ENCODE results near the gene IRS1. TPM values are rescaled to one million over a fixed set of nuclear protein-coding genes. Genes with fewer than 3 reads are reported as not detected.

Gene IRS1
- total RNA-seq, 1 donor from 2014 or later: 25.3 TPM

DNA sequence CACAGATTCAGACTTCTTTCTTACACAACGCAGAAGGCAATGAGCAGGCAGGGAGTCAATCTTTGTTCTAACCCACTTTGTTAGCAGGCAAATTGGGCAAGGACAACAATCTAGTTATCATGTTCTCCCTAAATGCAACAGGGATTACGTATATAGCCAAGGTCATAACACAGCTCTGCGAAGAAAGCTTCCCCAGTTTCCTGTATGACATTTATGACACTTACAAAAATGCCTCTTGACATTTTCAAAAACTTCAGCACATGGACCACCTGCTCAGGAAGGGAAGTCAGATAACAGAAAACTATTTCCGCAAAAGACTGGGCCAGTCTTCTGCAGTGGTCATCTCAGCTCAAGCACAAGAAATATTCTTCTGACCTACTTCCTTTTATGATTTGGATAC is 106.1 kb downstream of the IRS1 start:
- no peak for DNase-seq (ENCODE audit: low spot score)
- ATAC-seq: no peak

DNA sequence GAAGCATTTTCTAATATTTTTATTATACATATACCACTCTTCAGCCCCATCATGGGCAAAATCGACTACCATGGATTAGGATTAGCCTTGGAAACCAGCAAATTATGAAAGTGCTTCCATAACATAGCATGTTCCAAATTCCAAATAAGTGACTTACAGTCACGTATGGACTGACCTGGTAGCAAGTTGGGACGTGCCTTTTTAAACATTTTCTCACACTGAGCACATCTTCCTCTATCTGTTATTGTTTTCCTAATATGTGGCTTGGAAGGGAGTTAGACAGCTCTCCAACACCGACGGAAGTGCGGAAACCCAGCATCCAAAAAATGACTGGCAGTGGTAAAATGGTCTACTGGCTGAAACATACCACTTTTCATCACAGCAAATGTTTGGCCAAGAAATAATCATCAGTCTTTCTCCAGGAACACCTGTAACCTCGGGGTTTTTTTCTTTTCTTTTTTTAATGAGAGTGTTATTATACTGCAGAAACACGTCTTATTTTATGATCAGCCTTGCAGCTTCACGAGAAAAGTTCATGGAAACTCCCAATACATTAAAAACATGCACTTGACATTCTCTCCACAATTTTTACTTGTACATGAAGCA is 107.0 kb downstream of the IRS1 start:
- no peak for ATAC-seq
- no peak for DNase-seq (ENCODE audit: low spot score)

DNA sequence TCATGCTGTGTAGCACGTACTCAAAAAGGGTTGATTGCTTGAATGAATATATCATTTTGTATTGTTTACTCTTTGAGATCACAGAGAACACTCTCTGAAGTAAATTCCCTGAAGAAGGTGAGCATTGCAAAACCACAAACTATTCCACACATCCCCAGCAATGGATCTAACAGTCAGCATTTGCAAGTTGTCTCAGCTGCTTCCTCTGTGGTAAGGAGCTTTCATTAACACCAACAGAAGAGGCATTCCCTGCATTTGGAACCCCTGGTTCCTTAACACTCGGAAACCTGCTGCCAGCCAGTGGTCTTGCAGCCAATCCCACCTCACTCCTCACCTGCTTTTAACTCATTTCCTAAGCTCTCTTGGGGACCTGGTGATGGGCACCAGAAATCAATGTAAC is 108.4 kb downstream of the IRS1 start:
- DNase-seq (ENCODE audit: low spot score): no peak
- ATAC-seq: no peak

DNA sequence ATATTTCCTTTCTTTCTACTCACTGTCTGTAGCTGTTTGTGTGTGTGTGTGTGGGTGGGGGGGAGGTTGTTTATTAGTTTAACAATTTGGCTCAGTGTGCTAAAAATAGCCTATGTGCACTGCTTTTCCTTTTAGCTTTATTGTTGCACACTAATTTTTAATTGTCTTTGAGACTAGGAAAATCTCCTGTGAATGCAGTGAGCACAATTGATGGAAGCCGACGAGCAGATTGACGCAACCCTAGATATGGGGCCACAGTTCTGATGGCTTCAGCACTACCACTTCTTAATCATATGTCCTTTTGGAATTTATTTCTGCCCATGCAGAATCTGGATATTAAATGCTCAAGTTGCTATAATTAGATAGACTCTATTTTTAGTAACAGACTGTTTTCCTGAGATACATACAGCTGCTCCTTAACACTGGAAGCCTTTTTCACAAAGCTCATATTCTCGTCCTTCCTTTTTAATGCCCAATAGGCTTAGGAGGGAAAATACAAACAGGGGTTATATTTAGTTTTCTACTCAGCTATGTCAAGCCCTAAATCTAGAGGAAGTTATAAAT is 109.1 kb downstream of the IRS1 start:
- no peak for ATAC-seq

DNA sequence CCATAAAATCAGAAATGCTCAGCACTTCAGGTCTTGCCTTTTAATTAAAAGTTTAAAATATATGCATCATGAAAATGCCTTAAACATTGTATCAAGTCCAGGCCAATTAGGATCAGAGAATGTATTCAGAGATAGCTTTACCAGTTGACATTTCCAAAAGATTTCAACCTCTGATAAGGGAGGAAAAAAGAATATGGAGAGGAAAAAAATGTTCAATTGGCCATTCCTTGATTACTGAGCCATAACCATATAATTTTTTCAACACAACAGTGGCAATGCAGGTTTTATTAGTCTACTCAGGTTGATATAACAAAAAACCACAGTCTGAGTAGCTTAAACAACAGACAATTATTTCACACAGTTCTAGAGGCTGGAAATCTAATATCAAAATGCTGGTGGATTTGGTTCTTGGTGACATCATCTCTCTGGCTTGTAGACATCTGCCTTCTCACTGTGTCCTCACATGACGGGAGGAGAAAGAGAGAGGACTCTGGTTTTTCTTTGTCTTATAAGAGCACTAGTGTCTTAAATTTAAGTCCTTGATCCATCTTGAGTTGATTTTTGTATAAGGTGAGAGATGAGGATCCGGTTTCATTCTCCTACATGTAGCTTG is 111.9 kb downstream of the IRS1 start:
- ATAC-seq (no peak), DNase-seq (ENCODE audit: low spot score) (no peak)

More for the DNA sequence above, 109.1 kb downstream of the IRS1 start:
- DNase-seq (ENCODE audit: low spot score): no peak

DNA sequence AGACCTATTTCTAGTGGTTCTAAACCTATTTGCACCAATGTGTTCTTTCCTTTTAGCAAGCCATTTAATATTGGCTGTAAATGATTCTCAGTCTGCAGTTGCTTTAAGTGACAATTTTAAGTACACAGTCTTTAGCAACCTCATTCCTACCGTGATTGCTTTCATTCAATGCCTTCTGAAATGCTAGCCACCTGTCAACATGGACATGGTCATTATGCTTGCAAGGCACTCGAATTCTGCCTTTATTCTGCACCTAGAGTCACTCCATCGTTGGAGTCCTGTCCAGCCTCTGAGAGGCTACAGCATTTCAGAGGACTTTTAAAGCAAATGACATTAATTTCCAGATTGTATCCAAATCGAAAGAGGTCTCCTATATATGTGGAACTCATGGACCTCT is 115.1 kb downstream of the IRS1 start:
- DNase-seq (ENCODE audit: low spot score): no peak

DNA sequence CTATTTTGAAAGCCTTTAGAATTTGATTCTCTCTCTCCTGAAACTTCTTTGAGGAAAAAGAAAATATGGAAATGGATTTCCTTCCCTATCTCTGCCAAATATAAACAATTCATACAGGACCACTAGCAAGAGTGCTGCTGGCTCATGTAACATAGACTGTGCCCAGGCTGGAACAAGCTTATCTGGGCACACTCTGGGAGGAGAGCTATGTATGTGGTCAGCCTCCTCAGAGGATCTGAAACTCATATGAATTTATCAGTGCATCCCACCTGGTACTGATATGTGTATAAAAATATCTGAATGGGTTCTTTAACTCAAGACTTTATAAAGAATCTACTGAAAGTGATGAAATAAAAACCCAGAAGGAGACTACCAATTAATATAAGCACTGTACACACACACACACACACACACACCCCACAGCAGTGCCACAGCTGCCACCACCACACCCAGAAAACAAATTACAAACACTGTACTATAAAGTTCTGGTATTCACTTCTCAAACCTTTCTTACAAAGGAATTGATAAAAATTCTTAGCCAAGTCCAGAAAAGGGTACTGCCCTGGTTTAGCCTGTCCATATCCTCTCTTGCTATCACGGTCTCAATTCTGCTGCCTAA is 115.6 kb downstream of the IRS1 start:
- DNase-seq (ENCODE audit: low spot score) (no peak), ATAC-seq (no peak)

More for the DNA sequence above, 115.1 kb downstream of the IRS1 start:
- ATAC-seq: no peak

DNA sequence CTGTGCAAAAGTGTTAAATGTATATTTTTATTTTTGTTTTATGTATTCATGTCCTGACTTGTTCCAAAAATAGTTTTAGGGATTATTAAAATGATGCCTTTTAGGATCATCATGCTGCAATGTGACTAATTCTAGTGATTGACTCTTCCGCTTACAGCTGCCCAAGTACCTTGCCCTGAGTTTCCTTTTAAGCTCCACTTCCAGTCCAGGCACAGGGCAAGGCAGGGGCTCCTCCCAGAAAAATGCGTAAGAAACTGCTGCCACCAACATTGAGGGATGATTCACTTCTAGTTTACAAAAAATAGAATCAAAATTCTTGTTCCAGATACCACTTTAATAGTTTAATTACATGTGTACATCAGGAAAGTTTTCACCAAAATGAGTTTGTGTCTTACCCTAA is 116.4 kb downstream of the IRS1 start:
- DNase-seq (ENCODE audit: low spot score) (no peak), ATAC-seq (no peak)

Other genes with a start within 250 kb of the IRS1 start
- 21.3 TPM for gene RHBDD1, start 36.2 kb upstream of the IRS1 start, total RNA-seq